LNCAP (cell line): ENCODE measurements around the gene GPR139.

Experiments used
- TF ChIP-seq, protein P1 (sequence below): fragments of 450-650 bp; IDR thresholded peaks from 2 replicates; pipeline ENCODE4 v1.5.1; 2017; ENCODE audit warnings: mild to moderate bottlenecking

GPR139 gene

DNA sequence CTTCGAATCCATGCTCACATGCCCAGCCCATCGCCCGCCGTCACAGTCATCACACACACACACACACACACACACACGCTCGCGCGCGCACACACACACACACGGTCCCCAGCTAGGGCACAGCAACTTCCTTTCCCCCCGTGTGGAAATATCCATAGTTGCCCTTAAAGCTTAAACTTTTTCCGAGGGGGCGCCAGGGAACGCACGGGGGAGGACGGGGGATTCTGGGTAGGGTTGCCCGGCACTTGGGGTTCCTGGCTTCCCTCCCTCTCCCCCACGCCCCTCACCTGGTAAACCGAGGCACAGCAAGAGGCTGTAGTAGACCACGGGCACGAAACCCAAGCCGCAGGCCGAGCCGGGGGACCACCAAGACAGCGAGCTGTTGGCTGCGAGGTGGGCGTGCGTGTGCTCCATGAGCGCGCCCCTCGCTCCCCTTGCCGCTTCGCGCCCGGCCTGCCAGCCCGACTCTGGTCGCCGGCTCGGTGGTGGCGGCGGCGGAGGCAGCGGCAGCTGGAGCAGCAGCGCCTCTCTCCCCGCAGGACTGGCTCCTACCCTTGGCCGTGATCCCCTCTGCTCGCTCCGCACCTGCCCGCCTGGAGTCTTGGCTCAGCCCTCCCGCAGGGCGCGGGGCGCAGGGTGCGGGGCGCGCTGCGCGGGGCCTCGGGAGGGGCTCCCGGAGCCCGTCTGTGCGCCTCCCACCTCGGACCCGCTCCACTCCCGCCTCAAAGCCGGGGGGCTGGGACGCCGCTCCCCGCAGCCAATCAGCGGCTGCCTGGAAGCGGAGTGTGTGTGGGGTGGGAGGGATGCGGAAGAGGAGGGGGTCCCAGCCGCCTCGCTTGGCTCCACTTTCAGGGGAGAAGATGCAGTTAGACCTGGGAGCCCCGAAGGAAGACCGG, at the start of gene GPR139:
Gene GPR139, minus strand, starts transcription at position 688 of the 896 bp plus-strand sequence. Its CDS starts 274 bp downstream, at position 414.
- TF ChIP-seq, protein P1, sequence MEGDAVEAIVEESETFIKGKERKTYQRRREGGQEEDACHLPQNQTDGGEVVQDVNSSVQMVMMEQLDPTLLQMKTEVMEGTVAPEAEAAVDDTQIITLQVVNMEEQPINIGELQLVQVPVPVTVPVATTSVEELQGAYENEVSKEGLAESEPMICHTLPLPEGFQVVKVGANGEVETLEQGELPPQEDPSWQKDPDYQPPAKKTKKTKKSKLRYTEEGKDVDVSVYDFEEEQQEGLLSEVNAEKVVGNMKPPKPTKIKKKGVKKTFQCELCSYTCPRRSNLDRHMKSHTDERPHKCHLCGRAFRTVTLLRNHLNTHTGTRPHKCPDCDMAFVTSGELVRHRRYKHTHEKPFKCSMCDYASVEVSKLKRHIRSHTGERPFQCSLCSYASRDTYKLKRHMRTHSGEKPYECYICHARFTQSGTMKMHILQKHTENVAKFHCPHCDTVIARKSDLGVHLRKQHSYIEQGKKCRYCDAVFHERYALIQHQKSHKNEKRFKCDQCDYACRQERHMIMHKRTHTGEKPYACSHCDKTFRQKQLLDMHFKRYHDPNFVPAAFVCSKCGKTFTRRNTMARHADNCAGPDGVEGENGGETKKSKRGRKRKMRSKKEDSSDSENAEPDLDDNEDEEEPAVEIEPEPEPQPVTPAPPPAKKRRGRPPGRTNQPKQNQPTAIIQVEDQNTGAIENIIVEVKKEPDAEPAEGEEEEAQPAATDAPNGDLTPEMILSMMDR, result no peak

DNA sequence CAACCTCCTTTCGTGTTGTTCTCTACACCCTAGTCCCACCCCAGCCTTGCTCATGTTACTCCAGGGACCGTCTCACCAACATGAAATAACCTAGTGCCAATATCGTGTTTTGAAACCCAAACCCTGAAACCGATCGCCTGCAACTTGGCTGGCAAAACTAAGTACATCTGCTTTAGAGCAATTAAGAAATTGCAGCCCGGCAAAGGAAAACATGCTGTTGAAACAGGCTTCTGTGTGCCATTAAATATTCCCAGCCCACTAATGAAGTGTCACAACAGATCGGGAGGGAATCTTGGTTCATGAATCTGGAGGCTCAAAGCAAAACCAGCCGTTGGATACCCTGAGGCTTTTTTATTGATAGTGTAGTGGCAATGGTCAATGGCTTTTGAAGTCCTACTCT, 48.3 kb upstream of the GPR139 start:
- TF ChIP-seq, protein P1, result no peak

DNA sequence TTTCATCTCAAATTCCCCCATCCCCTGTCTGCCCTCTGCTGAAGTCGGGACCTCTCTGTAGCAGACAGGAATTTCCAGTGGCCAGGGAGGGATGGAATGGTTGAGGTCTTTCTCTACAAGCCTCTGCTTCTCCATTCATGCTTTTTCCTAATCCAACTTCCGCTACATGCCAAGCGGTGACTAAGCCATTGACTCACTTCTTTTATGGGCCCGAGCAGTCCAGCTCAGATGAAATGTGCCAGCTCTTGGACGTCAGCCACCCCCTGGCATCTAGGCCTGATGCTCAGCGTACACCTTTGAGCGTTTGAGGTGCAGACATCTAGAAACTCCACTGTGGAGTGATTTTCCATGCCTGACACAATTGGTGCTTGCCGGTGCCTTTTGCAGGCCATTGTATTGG, 40.7 kb upstream of the GPR139 start:
- TF ChIP-seq, protein P1, result no peak

DNA sequence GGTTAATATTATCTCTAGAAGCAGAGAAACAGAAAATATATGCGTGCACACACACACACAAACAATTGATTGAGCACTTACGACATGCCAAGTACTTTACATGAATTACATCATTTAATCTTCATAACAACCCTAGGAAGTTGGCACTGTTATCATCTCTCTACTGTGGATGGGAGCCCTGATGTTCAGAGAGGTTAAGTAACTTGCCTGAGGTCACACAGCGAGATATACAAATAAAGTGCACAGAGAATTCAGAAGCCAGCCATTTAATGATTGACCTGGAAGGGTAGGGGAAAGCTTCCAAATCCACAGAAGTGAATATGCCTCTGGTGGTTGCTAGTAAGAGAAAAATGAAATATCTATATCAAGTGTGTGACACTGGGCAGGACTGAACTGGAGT, 37.5 kb upstream of the GPR139 start:
- TF ChIP-seq, protein P1, result no peak

DNA sequence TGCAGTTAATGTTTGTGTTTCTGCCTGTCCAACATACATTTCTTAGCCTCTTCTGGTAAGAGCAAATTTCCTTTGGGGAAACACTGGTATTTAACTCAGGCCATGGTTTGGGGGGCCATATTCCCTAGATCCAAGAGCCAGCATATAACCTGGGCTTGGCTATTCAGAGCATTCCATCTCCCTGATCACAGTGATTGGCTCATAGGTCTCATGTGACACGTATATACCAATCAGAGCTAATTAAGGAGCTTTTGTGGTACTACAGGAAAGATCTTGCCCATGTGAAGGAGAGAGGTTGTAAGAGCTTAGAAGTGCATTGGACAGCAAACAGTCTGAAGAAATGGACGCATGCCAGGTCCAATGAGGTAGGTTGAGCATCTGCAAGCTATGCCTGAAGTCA, 33.4 kb upstream of the GPR139 start:
- TF ChIP-seq, protein P1, result no peak

DNA sequence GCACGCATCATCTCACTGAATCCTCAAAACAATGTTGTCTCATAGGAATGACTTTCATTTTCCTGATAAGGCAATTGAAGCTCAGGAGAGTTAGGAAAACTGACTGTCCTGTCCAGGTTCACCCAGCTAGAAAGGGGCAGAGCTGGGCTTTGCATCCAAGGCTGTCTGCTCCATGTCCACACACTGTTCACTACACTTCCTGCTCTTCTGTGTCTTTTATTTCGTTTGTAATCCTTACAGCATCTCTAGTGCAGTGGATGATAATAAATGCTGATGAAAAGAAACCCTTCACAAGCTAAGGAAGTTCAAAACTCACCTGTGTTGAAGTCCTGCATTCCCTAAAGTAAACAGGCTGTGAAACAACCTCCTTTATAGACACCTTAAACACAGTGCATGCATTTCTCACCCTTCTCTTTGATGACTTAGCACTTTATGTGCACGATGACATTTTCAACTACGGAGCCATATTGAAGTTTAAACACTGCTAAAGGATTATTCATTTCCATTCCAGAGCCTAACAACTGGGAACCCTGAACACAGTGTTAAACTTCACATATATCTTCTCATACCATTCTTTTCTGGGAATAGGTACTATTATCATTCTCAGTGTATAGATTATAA, 31.0 kb upstream of the GPR139 start:
- TF ChIP-seq, protein P1, result no peak

DNA sequence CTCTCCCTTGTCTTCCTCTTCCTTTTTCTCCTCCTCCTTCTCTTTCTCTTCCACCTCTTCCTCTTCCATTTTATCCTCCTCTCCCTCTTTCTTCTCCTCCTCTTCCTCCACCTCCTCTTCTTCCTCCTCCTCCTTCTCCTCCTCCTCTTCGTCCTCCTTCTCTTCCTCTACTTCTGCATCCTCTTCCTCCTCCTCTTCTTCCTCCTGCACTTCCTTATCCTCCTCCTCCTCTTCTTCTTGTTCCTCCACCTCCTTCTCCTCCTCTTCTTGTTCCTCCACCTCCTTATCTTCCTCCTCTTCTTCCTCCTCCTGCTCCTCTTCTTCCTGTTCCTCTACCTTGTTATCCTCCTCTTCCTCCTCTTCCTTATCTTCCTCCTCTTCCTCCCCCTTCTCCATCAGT, 28.8 kb upstream of the GPR139 start:
- TF ChIP-seq, protein P1, result no peak
